ENCODE data around the gene C11orf68.

Gene C11orf68

DNA sequence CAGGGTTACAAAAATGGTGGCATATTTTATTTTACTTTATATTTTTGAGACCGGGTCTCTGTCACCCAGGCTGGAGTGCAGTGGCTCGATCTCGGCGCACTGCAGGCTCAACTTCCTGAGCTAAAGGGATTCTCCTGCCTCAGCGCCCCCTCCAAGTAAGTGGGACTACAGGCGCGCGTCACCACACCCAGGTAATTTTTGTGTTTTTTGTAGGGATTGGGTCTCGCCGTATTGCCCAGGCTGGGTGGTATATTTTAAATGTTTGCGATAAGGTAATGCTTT, 18.0 kb downstream of the C11orf68 start:
- TF ChIP-seq EZH2 (optimal IDR thresholded peaks at IDR 0.05; ENCODE audit: low read depth, low read length) (no peak), EZH2phosphoT487 (IDR thresholded peaks at IDR 0.05; ENCODE audit: low read length) (no peak)
- TF ChIP-seq, protein P1, sequence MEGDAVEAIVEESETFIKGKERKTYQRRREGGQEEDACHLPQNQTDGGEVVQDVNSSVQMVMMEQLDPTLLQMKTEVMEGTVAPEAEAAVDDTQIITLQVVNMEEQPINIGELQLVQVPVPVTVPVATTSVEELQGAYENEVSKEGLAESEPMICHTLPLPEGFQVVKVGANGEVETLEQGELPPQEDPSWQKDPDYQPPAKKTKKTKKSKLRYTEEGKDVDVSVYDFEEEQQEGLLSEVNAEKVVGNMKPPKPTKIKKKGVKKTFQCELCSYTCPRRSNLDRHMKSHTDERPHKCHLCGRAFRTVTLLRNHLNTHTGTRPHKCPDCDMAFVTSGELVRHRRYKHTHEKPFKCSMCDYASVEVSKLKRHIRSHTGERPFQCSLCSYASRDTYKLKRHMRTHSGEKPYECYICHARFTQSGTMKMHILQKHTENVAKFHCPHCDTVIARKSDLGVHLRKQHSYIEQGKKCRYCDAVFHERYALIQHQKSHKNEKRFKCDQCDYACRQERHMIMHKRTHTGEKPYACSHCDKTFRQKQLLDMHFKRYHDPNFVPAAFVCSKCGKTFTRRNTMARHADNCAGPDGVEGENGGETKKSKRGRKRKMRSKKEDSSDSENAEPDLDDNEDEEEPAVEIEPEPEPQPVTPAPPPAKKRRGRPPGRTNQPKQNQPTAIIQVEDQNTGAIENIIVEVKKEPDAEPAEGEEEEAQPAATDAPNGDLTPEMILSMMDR (IDR thresholded peaks at IDR 0.05; ENCODE audit: low read length) = no peak
- Histone ChIP-seq H3K4me1 (ENCODE audit: low read length) (peaks cover 26% of the 10 kb centered on the region), H2AFZ (ENCODE audit: low read length) (no peak overlapping the region), H3K27me3 (replicated peaks; ENCODE audit: insufficient read depth, low read length) (peaks cover 11% of the 10 kb centered on the region), H3K4me2 (ENCODE audit: low read depth, low read length) (peak overlapping the region; percentile 76; the same call in 1 of the 2 replicates), H3K9me3 (replicated peaks; ENCODE audit: insufficient read depth, low read length) (no peaks in the 10 kb centered on the region), H3K9me2 (replicated peaks; ENCODE audit: insufficient read depth, low read length) (no peaks in the 10 kb centered on the region), H3K9ac (ENCODE audit: low read length) (no peak overlapping the region), H3K27ac (ENCODE audit: low read length) (no peak overlapping the region), H3F3A (ENCODE audit: insufficient read depth, low read length) (peaks cover 13% of the 10 kb centered on the region; the same call in 1 of the 2 replicates), H3K79me2 (ENCODE audit: low read length) (no peaks in the 10 kb centered on the region), H3K36me3 (replicated peaks; ENCODE audit: insufficient read depth, low read length) (no peaks in the 10 kb centered on the region), H3K4me3 (ENCODE audit: low read length) (peak overlapping the region; percentile 59; the same call in 1 of the 2 replicates), H4K20me1 (ENCODE audit: insufficient read depth, low read length) (no peaks in the 10 kb centered on the region)
- no peak for DNase-seq

- H3K4me3 ChIP-seq (ENCODE audit: low read length) = peak within 1 kb of the TSS; percentile 59
- peaks cover 13% of the 10 kb centered on the region; the same call in 1 of the 2 replicates for H3F3A ChIP-seq (ENCODE audit: insufficient read depth, low read length)
- TF ChIP-seq EZH2phosphoT487 (IDR thresholded peaks at IDR 0.05; ENCODE audit: low read length) (no peak), EZH2 (optimal IDR thresholded peaks at IDR 0.05; ENCODE audit: low read depth, low read length) (no peak)
- TF ChIP-seq, protein P1 (IDR thresholded peaks at IDR 0.05; ENCODE audit: low read length) = no peak
- no peaks in the 10 kb centered on the region for H3K9me3 ChIP-seq (replicated peaks; ENCODE audit: insufficient read depth, low read length)
- no peaks in the 10 kb centered on the region for H3K36me3 ChIP-seq (replicated peaks; ENCODE audit: insufficient read depth, low read length)
- H3K27ac ChIP-seq (ENCODE audit: low read length) = no peak within 1 kb of the TSS
- peaks cover 26% of the 10 kb centered on the region for H3K4me1 ChIP-seq (ENCODE audit: low read length)
- H3K27me3 ChIP-seq (replicated peaks; ENCODE audit: insufficient read depth, low read length) = peaks cover 11% of the 10 kb centered on the region
- H3K79me2 ChIP-seq (ENCODE audit: low read length) = no peaks in the 10 kb centered on the region
- H3K9me2 ChIP-seq (replicated peaks; ENCODE audit: insufficient read depth, low read length) = no peaks in the 10 kb centered on the region
- H3K9ac ChIP-seq (ENCODE audit: low read length) = peak within 1 kb of the TSS; percentile 58; the same call in 1 of the 2 replicates
- H4K20me1 ChIP-seq (ENCODE audit: insufficient read depth, low read length) = no peaks in the 10 kb centered on the region
- H3K4me2 ChIP-seq (ENCODE audit: low read depth, low read length) = peak within 1 kb of the TSS; percentile 76
- peak within 1 kb of the TSS; percentile 26 for H2AFZ ChIP-seq (ENCODE audit: low read length)
- peak; percentile 90 for DNase-seq
These were observed 18.6 kb downstream of the C11orf68 start, which contains the start of gene FOSL1 for GRCh38 chr11:65900125-65900898. Gene FOSL1 (minus strand): TSS chr11:65900388. CDS start chr11:65900339, 49 bp downstream.

GRCh38 chr11:65899356-65900124, 19.3 kb downstream of the C11orf68 start:
- Histone ChIP-seq H2AFZ (ENCODE audit: low read length) (no peak overlapping the region), H3F3A (ENCODE audit: insufficient read depth, low read length) (peaks cover 13% of the 10 kb centered on the region; the same call in 1 of the 2 replicates), H3K4me3 (ENCODE audit: low read length) (peak overlapping the region; percentile 59), H3K4me1 (ENCODE audit: low read length) (peaks cover 26% of the 10 kb centered on the region), H4K20me1 (ENCODE audit: insufficient read depth, low read length) (no peaks in the 10 kb centered on the region), H3K79me2 (ENCODE audit: low read length) (no peaks in the 10 kb centered on the region), H3K4me2 (ENCODE audit: low read depth, low read length) (peak overlapping the region; percentile 76), H3K9me2 (replicated peaks; ENCODE audit: insufficient read depth, low read length) (no peaks in the 10 kb centered on the region), H3K9me3 (replicated peaks; ENCODE audit: insufficient read depth, low read length) (no peaks in the 10 kb centered on the region), H3K9ac (ENCODE audit: low read length) (peak overlapping the region; percentile 58; the same call in 1 of the 2 replicates), H3K27me3 (replicated peaks; ENCODE audit: insufficient read depth, low read length) (peaks cover 11% of the 10 kb centered on the region), H3K27ac (ENCODE audit: low read length) (no peak overlapping the region), H3K36me3 (replicated peaks; ENCODE audit: insufficient read depth, low read length) (no peaks in the 10 kb centered on the region)
- TF ChIP-seq, protein P1 (IDR thresholded peaks at IDR 0.05; ENCODE audit: low read length) = no peak
- TF ChIP-seq EZH2 (optimal IDR thresholded peaks at IDR 0.05; ENCODE audit: low read depth, low read length) (no peak), EZH2phosphoT487 (IDR thresholded peaks at IDR 0.05; ENCODE audit: low read length) (no peak)
- no peak for DNase-seq

All from MM.1S (cell line).